ENCODE measurements around the gene MEFV. TPM values are rescaled to one million over a fixed set of nuclear protein-coding genes. Genes with fewer than 3 reads are reported as not detected.

The MEFV gene
- total RNA-seq, 1 donor from 2014 or later: not detected

- H3K4me3 Mint-ChIP-seq: no peak overlapping the region
- no peak for DNase-seq (ENCODE audit: extremely low spot score, unreplicated experiment)
- H3K9me3 Mint-ChIP-seq: peaks cover 17% of the 10 kb centered on the region
- no peaks in the 10 kb centered on the region for H3K4me1 Mint-ChIP-seq (ENCODE audit: unreplicated experiment)
- peaks cover 40% of the 10 kb centered on the region for H3K36me3 Mint-ChIP-seq
- peaks cover 7% of the 10 kb centered on the region for H3K27me3 Mint-ChIP-seq
- no peak for TF ChIP-seq CTCF (conservative IDR thresholded peaks at IDR 0.05)
- no peak overlapping the region for H3K27ac Mint-ChIP-seq
Observed at GRCh38 chr16:3220839-3221238, 35.6 kb downstream of the MEFV start.

- no peak for TF ChIP-seq CTCF (conservative IDR thresholded peaks at IDR 0.05)
- no peaks in the 10 kb centered on the region for H3K9me3 Mint-ChIP-seq
- DNase-seq (ENCODE audit: extremely low spot score, unreplicated experiment): no peak
- H3K27me3 Mint-ChIP-seq: peaks cover 14% of the 10 kb centered on the region
- H3K27ac Mint-ChIP-seq: no peak overlapping the region
- H3K4me3 Mint-ChIP-seq: no peak overlapping the region
- H3K36me3 Mint-ChIP-seq: no peaks in the 10 kb centered on the region
- H3K4me1 Mint-ChIP-seq (ENCODE audit: unreplicated experiment): no peaks in the 10 kb centered on the region
Observed at GRCh38 chr16:3216263-3216640, 40.2 kb downstream of the MEFV start.

GRCh38 chr16:3215601-3216262 is 40.7 kb downstream of the MEFV start:
- TF ChIP-seq CTCF (conservative IDR thresholded peaks at IDR 0.05): no peak
- no peak overlapping the region for H3K4me3 Mint-ChIP-seq
- no peaks in the 10 kb centered on the region for H3K9me3 Mint-ChIP-seq
- no peak overlapping the region for H3K27ac Mint-ChIP-seq
- H3K36me3 Mint-ChIP-seq: no peaks in the 10 kb centered on the region
- DNase-seq (ENCODE audit: extremely low spot score, unreplicated experiment): peak; percentile 29
- no peaks in the 10 kb centered on the region for H3K4me1 Mint-ChIP-seq (ENCODE audit: unreplicated experiment)
- H3K27me3 Mint-ChIP-seq: peaks cover 14% of the 10 kb centered on the region

GRCh38 chr16:3214904-3215600 is 41.4 kb downstream of the MEFV start:
- H3K36me3 Mint-ChIP-seq: no peaks in the 10 kb centered on the region
- TF ChIP-seq CTCF (conservative IDR thresholded peaks at IDR 0.05): no peak
- no peak overlapping the region for H3K4me3 Mint-ChIP-seq
- no peak overlapping the region for H3K27ac Mint-ChIP-seq
- no peaks in the 10 kb centered on the region for H3K4me1 Mint-ChIP-seq (ENCODE audit: unreplicated experiment)
- no peak for DNase-seq (ENCODE audit: extremely low spot score, unreplicated experiment)
- H3K9me3 Mint-ChIP-seq: no peaks in the 10 kb centered on the region
- H3K27me3 Mint-ChIP-seq: peaks cover 18% of the 10 kb centered on the region

- no peaks in the 10 kb centered on the region for H3K9me3 Mint-ChIP-seq
- DNase-seq (ENCODE audit: extremely low spot score, unreplicated experiment): no peak
- TF ChIP-seq CTCF (conservative IDR thresholded peaks at IDR 0.05): no peak
Observed at GRCh38 chr16:3212567-3212966, 43.9 kb downstream of the MEFV start.

More at GRCh38 chr16:3212567-3212966, 43.9 kb downstream of the MEFV start:
- Mint-ChIP-seq H3K27me3 (peaks cover 15% of the 10 kb centered on the region), H3K4me1 (ENCODE audit: unreplicated experiment) (no peaks in the 10 kb centered on the region), H3K27ac (no peak overlapping the region), H3K36me3 (no peaks in the 10 kb centered on the region), H3K4me3 (no peak overlapping the region)

Data from type B pancreatic cell (in vitro differentiated cells).